GM18907 (cell line): ENCODE data around the gene IL36A.

Experiments
- ATAC-seq: cut with Tn5 transposase; IDR thresholded peaks from one replicate; pipeline ENCODE4 v1.9.1; 2021; ENCODE audit warnings: mild to moderate bottlenecking, moderate library complexity; ENCODE audit not compliant: unreplicated experiment

The IL36A gene

GRCh38 chr2:113002677-113003076, 2.6 kb upstream of the IL36A start:
- no peak for ATAC-seq

GRCh38 chr2:113007250-113007649, 2.0 kb downstream of the IL36A start:
- no peak for ATAC-seq

- ATAC-seq, result no peak
Measured at GRCh38 chr2:113009622-113010021, 4.4 kb downstream of the IL36A start.

GRCh38 chr2:113010088-113010487, 4.8 kb downstream of the IL36A start:
- ATAC-seq, result no peak

DNA sequence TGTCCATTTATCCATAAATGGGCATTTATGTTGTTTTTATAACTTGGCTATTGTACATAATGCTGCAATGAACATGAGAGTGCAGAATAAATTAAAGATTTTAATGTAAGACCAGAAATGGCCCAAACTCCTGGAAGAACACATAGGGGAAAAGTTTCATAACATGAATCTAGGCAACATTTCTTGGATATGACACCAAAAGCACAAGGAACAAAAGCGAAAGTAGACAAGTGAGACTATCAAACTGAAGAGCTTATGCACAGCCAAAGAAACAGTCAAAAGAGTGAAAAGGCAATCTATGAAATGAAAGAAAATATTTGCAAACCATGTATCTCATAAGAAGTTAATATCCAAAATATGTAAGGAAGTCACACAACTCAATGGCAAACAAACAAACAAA, 5.8 kb downstream of the IL36A start:
- no peak for ATAC-seq

GRCh38 chr2:113012436-113013335, 7.4 kb downstream of the IL36A start:
- no peak for ATAC-seq

GRCh38 chr2:113013336-113013661, 8.0 kb downstream of the IL36A start:
- ATAC-seq, result no peak

DNA sequence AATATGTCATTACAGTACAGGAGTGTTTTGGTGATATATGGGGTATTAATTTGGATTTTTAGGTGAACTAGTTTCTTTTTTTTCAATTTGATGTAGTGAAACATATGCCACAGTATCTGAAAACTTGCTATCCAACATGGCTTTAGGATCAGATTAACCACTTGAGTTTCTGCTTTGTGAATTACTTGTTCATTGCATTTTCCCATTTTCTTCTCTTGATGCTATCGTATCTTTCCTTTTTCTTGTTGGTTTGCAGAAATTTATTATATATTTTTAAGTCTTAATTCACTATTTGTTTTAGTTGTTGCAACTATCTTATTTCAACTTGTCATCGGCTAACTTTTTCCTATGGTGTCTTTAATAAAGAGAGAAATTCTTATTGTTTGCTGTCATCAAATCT, 8.8 kb downstream of the IL36A start:
- no peak for ATAC-seq

GRCh38 chr2:113015042-113015441, 9.8 kb downstream of the IL36A start:
- ATAC-seq, result no peak

- ATAC-seq, result no peak
Measured at GRCh38 chr2:113015655-113016054, 10.4 kb downstream of the IL36A start.

DNA sequence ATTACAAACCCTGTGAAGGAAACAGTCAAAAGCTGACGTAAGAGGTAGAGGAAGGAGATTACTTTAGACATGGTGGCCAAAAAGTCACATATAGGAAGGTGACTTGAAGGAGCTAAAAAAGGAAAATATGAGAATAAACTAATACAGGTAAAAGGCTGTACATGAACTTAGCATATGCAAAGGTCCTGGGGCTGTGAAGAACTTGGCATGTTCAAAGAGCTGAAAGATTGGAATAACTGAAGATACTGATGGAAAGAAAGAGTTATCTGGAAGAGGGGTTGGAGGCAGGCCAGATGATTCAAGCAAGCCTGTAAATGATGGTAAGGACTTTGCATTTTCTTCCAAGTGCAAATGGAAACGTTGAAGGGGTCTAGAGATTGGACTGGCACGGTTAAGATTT, 13.2 kb downstream of the IL36A start:
- no peak for ATAC-seq

GRCh38 chr2:113021312-113021711, 16.1 kb downstream of the IL36A start:
- no peak for ATAC-seq

DNA sequence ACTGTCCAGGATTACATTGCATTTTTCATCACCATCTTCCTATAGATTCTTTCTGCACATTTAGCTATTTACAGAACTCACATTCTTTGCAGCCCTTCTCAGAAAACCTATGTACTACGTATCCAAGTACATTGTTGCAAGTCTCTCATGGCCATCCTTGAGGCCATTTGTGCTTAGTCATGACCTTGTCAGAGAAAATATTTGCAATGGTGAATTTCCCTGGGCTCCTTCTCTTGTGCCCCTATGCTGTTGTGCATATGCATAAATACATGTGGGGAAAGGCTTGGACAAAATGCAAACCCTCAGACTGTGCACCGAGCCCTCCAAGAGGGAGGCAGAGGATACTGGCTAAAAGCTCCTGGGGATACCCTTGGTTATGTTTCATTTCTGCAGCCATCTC, 19.5 kb downstream of the IL36A start:
- ATAC-seq, result no peak

DNA sequence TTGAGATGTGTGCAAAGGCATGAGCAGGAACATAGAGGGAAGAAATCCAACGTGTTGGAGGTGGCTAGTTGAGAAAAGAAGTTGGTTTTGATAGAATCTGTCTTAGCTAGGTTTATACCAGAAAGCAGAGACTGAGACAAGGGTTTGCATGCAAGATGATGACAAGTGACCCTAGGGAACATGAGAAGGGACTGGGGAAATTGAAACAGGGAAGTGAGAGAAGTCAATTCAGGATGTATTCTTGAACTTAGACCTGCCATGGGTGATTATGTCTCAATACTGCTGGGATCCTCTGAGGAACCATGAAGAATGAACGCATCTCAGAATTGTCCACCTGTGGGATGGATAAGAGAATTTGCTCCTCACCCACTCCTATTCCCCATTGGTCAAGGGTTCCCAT, 20.5 kb downstream of the IL36A start:
- no peak for ATAC-seq

DNA sequence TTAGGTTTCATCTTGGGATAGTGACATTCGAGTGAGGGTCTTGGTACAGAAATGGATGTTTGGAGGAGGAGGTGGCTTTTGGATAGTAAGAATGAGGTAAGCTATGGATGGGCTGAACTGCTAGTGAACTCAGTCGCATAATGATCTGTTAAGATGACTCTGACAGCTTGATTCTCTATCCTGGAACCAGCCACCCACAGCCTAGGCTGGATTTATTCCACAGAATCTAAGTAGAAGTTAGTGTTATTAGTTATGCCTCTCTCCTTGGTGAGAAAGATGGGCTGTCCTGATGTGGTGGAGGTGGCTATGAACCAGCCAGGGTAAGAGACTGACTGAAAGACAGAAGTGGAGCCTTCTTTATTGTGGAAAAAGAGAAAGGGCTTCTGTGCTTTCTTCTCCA, 22.4 kb downstream of the IL36A start:
- ATAC-seq, result no peak

- ATAC-seq, result no peak
Measured at GRCh38 chr2:113028112-113028511, 22.9 kb downstream of the IL36A start.

- no peak for ATAC-seq
Measured at GRCh38 chr2:113032737-113033136, 27.5 kb downstream of the IL36A start.

- ATAC-seq, result no peak
Measured at GRCh38 chr2:113034016-113034415, 28.8 kb downstream of the IL36A start.

- no peak for ATAC-seq
Measured at GRCh38 chr2:113036763-113037162, 31.5 kb downstream of the IL36A start.

- no peak for ATAC-seq
Measured at GRCh38 chr2:113038291-113038690, 33.0 kb downstream of the IL36A start.

GRCh38 chr2:113039158-113039557, 33.9 kb downstream of the IL36A start:
- ATAC-seq, result no peak

DNA sequence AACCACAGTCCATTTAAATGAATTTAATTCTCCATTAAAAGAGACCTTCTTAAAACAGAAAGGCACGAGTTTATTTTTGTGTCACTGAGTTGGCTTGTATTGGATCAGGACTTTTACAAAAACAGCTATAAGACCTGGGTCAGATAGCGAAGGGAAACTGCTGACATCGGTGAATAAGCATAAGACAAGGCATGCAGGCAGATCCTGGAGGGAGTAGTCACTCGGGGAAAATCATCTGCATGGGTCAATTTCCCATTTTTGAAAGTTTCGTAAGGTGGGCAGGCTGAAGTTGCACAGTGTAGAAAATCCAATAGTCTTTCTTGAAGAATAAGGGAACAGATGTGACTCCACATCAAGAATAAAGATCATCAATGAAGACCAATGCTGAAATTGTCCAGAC, 34.5 kb downstream of the IL36A start:
- ATAC-seq, result no peak

GRCh38 chr2:113041871-113042270, 36.6 kb downstream of the IL36A start:
- ATAC-seq, result no peak
